ENCODE measurements around the gene SRPX2. TPM values are rescaled to one million over a fixed set of nuclear protein-coding genes. Genes with fewer than 3 reads are reported as not detected.

The SRPX2 gene
- total RNA-seq, 1 donor from 2014 or later: 1.1 TPM

- H3K4me3 Mint-ChIP-seq (ENCODE audit: unreplicated experiment): no peak overlapping the region
- H3K9me3 Mint-ChIP-seq (ENCODE audit: unreplicated experiment): no peaks in the 10 kb centered on the region
- H3K4me1 Mint-ChIP-seq (ENCODE audit: unreplicated experiment): peaks cover 8% of the 10 kb centered on the region
- DNase-seq (ENCODE audit: low spot score): no peak
- H3K27ac Mint-ChIP-seq (ENCODE audit: unreplicated experiment): no peak overlapping the region
- no peak for TF ChIP-seq CTCF (IDR thresholded peaks at IDR 0.05; ENCODE audit: unreplicated experiment)
- no peaks in the 10 kb centered on the region for H3K36me3 Mint-ChIP-seq (ENCODE audit: low read depth, unreplicated experiment)
- peaks cover 2% of the 10 kb centered on the region for H3K27me3 Mint-ChIP-seq (ENCODE audit: unreplicated experiment)
Observed at GRCh38 chrX:100642290-100642689, 1.7 kb upstream of the SRPX2 start.

GRCh38 chrX:100643212-100643611, 787 bp upstream of the SRPX2 start:
- Mint-ChIP-seq H3K27me3 (ENCODE audit: unreplicated experiment) (peaks cover 2% of the 10 kb centered on the region), H3K4me3 (ENCODE audit: unreplicated experiment) (no peak overlapping the region), H3K36me3 (ENCODE audit: low read depth, unreplicated experiment) (no peaks in the 10 kb centered on the region), H3K9me3 (ENCODE audit: unreplicated experiment) (no peaks in the 10 kb centered on the region), H3K4me1 (ENCODE audit: unreplicated experiment) (peaks cover 10% of the 10 kb centered on the region), H3K27ac (ENCODE audit: unreplicated experiment) (no peak overlapping the region)
- no peak for DNase-seq (ENCODE audit: low spot score)
- TF ChIP-seq CTCF (IDR thresholded peaks at IDR 0.05; ENCODE audit: unreplicated experiment): no peak

GRCh38 chrX:100645106-100645505, 1.1 kb downstream of the SRPX2 start:
- no peaks in the 10 kb centered on the region for H3K36me3 Mint-ChIP-seq (ENCODE audit: low read depth, unreplicated experiment)
- DNase-seq (ENCODE audit: low spot score): no peak
- H3K27ac Mint-ChIP-seq (ENCODE audit: unreplicated experiment): no peak overlapping the region
- H3K9me3 Mint-ChIP-seq (ENCODE audit: unreplicated experiment): no peaks in the 10 kb centered on the region
- H3K4me3 Mint-ChIP-seq (ENCODE audit: unreplicated experiment): no peak overlapping the region
- H3K27me3 Mint-ChIP-seq (ENCODE audit: unreplicated experiment): peaks cover 2% of the 10 kb centered on the region
- peaks cover 14% of the 10 kb centered on the region for H3K4me1 Mint-ChIP-seq (ENCODE audit: unreplicated experiment)
- TF ChIP-seq CTCF (IDR thresholded peaks at IDR 0.05; ENCODE audit: unreplicated experiment): no peak

GRCh38 chrX:100647095-100647494, 3.1 kb downstream of the SRPX2 start:
- no peak overlapping the region for H3K27ac Mint-ChIP-seq (ENCODE audit: unreplicated experiment)

GRCh38 chrX:100647739-100648138, 3.7 kb downstream of the SRPX2 start:
- Mint-ChIP-seq H3K27ac (ENCODE audit: unreplicated experiment) (no peak overlapping the region), H3K9me3 (ENCODE audit: unreplicated experiment) (no peaks in the 10 kb centered on the region), H3K36me3 (ENCODE audit: low read depth, unreplicated experiment) (no peaks in the 10 kb centered on the region), H3K4me3 (ENCODE audit: unreplicated experiment) (no peak overlapping the region), H3K27me3 (ENCODE audit: unreplicated experiment) (peaks cover 2% of the 10 kb centered on the region), H3K4me1 (ENCODE audit: unreplicated experiment) (peaks cover 14% of the 10 kb centered on the region)
- DNase-seq (ENCODE audit: low spot score): no peak
- no peak for TF ChIP-seq CTCF (IDR thresholded peaks at IDR 0.05; ENCODE audit: unreplicated experiment)

More at GRCh38 chrX:100647095-100647494, 3.1 kb downstream of the SRPX2 start:
- Mint-ChIP-seq H3K9me3 (ENCODE audit: unreplicated experiment) (no peaks in the 10 kb centered on the region), H3K27me3 (ENCODE audit: unreplicated experiment) (peaks cover 2% of the 10 kb centered on the region), H3K4me1 (ENCODE audit: unreplicated experiment) (peaks cover 14% of the 10 kb centered on the region), H3K4me3 (ENCODE audit: unreplicated experiment) (no peak overlapping the region), H3K36me3 (ENCODE audit: low read depth, unreplicated experiment) (no peaks in the 10 kb centered on the region)
- no peak for DNase-seq (ENCODE audit: low spot score)
- TF ChIP-seq CTCF (IDR thresholded peaks at IDR 0.05; ENCODE audit: unreplicated experiment): no peak
